HL-60/S4 treated with phorbol 12-myristate 13-acetate at 8.2 ng/mL for 4 days and 3 days (cell line): Measurements from ENCODE around the gene DDO.

ENCODE experiments used
- in situ Hi-C: fragments of 300-500 bp; cut with MboI; formaldehyde crosslinking; loops from 2 replicates; pipeline ENCODE4 v1.15.0; 2022; ENCODE audit warnings: low sequenced_read_pairs

The DDO gene

GRCh38 chr6:110421749-110422443, 6.5 kb upstream of the DDO start:
- in situ Hi-C loops, result no loop called here

GRCh38 chr6:110419028-110419739, 3.8 kb upstream of the DDO start:
- in situ Hi-C loops, result no loop called here

DNA sequence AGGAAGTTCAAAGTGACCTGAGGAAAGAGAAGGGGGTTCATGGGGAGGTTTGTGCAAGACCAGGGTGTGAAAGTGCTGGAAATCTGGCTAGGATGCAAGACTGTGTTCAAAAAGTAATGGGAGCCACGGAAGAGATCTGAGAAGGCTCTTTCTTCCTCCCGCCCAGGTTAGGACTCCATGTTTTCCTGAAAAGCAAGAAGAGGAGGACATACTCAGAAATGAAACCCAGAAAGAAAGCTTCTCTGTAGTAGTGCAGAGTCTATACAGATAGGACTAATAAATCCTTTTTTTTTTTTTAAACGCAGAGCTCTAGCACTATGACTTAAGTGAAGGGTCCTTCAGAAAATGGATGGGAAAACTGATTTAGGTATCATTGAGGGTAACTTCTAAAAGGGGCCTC, 3.2 kb upstream of the DDO start:
- in situ Hi-C loops, result no loop called here

- in situ Hi-C loops, result no loop called here
Measured at GRCh38 chr6:110414669-110415068, 706 bp downstream of the DDO start.

- in situ Hi-C loops, result no loop called here
Measured at GRCh38 chr6:110412360-110412759, 3.0 kb downstream of the DDO start.

GRCh38 chr6:110410511-110410910, 4.9 kb downstream of the DDO start:
- in situ Hi-C loops, result no loop called here

GRCh38 chr6:110409794-110410193, 5.6 kb downstream of the DDO start:
- in situ Hi-C loops, result no loop called here

- in situ Hi-C loops, result no loop called here
Measured at GRCh38 chr6:110408901-110409300, 6.5 kb downstream of the DDO start.

DNA sequence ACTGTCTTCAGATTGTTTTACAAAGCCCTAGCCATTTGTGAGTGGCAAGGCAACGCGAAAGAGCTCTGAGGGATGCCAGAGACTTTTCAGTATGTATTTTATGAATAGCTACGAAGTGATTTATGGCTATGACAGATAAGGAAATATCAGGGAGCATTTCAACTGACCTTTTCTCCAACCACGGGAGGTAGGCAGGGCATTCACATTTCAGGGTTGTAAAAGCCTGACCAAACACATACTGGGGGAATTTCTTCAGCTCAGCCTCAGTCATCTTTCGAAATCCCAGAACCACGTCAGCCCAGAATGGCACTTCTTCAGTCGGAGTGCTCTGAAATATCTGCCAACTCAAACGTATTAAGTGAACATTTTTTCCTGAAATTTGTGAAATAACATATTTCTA, 10.8 kb downstream of the DDO start:
- in situ Hi-C loops, result no loop called here

DNA sequence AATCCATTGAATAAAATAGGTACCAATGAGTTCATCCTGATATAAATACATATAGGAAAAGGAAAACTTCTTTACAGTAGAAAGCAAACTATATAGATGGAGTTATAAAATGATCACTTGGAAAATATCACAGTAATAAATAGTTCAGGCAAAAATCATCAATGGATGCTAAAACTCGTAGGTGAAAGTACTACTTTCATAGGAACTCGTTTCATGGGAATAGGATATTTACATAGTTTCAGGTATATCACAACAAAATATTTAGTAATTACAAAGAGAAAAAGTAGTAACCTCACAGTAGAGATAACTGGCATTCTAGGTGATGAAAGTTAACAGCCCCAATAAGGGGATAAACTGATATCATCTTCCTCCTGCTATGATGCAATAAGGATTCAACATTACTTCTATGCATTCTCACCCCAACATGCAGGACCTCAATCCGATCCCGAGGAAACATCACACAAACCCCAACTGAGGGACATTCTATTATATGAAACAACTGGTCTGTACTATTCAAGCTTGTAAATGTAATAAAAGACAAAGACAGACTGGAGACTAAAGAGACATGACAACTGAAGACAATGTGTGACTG, 13.7 kb downstream of the DDO start:
- in situ Hi-C loops, result no loop called here

GRCh38 chr6:110400208-110400607, 15.2 kb downstream of the DDO start:
- in situ Hi-C loops, result no loop called here

GRCh38 chr6:110399219-110400071, 15.9 kb downstream of the DDO start:
- in situ Hi-C loops, result loop anchor here (25.0 kb wide), 2 partner anchors 337 to 687 kb away; no protein-coding TSS in a partner anchor

DNA sequence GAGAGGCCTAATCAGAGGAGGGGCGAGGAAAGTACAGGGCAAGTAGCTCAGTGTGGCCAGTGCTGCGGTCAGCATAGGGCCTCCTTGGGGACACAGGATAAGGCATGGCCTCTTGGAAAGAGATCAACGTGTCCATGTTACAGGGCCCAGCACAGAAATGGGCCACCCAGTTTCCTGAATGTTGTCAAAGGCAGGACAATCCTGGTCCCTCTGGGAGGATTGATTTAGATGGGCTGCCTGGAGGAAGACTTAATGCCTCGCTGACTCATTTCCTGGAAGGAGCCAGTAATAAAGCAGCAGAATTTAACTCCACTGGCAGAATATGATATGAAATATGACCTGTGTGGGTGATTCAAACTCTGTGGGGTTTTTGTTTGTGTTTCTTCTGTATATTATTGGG, 16.6 kb downstream of the DDO start:
- in situ Hi-C loops, result loop anchor here (25.0 kb wide), 2 partner anchors 336 to 686 kb away; no protein-coding TSS in a partner anchor

DNA sequence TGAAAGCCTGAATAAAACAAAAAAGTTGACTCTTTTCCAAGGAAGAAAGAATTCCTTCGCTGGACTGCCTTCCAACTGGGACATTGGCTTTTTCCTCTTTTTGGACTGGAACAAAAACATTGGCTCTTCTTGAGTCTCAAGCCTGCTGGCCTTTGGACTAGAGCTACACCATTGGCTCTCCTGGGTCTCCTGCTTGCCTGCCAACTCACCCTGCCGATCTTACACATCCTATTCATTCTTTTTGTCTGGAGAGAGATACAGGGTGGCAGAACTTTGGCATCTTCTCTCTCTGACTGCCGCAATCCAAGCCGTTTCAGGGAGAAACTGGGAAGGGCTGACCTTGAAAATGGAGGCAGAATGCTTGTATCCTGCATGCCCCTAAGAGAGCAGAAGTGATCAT, 20.2 kb downstream of the DDO start:
- in situ Hi-C loops, result loop anchor here (25.0 kb wide), 2 partner anchors 333 to 683 kb away; no protein-coding TSS in a partner anchor

GRCh38 chr6:110394409-110394808, 21.0 kb downstream of the DDO start:
- in situ Hi-C loops, result loop anchor here (25.0 kb wide), 2 partner anchors 332 to 682 kb away; no protein-coding TSS in a partner anchor

GRCh38 chr6:110392727-110393126, 22.6 kb downstream of the DDO start:
- in situ Hi-C loops, result loop anchor here (25.0 kb wide), 2 partner anchors 330 to 680 kb away; no protein-coding TSS in a partner anchor

- in situ Hi-C loops, result loop anchor here (25.0 kb wide), 2 partner anchors 328 to 678 kb away; no protein-coding TSS in a partner anchor
Measured at GRCh38 chr6:110390404-110390803, 25.0 kb downstream of the DDO start.

DNA sequence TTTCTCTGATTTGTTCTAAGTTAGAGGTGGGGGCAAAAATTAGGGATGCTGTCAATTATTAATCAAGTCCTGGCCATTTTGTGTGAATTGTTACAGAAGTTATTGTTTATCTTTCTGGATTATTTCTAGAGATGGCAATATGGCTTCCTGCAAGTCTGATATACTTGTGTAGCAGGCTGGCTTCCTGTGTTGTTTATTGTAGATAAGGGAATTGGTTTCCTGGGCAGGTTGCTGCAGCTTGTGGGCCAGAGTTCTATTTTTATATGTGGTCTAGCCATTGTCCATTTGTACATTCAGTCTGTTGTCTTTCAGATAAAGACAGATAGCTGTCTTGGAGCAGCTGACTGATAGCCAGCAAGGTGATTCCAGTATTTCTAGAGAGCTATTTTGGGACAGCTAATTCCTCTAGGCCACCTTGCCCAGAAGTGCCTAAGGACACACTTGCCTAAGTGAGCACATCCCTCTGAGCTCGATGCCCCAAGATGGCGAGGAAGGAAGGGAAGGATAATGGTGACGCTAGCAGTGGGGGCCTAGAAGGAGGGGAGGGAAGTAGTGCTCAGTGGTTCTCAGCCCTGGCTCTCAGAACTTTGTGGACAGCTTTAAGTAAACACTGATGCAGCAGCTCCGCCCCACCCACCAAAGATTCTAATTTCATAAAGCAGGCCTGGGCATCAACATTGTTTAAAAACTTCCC, 25.5 kb downstream of the DDO start:
- in situ Hi-C loops, result loop anchor here (25.0 kb wide), 2 partner anchors 328 to 678 kb away; no protein-coding TSS in a partner anchor

DNA sequence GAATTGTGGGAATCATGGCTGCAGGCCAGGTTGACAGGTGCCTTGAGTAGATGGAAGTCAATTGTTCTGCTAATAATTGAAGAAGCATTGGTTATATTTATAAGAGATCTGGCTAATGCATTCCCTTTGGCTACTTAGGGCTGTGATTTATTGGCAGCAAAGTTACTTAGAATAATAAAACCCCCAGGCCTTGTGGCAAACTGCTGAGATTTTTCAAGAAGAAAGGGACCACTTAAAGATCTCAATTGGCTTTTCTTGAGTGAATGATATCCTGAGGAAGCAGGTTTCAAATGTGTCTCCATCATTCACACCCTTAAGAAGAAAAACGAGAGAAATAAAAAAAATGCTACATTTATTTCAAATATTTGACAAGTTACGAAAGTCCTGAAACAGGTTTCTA, 27.4 kb downstream of the DDO start:
- in situ Hi-C loops, result loop anchor here (25.0 kb wide), 2 partner anchors 326 to 676 kb away; no protein-coding TSS in a partner anchor

DNA sequence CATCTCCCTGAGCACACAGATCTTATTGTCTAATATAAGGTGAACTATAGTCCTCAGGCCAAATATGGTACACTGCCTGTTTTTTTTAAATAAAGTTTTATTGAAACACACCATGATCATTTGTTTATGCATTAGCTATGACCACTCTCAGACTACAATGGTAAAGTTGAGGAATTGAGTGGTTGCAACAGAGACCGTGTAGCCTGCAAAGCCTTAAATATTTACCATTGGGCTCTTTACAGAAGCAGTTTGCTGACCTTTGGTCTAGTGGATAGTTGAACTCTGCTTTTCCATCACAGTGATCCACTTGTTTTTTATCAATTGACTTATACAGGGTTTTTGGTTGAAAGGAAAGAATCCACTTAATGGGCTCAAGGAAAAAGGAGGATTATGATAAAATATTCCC, 29.9 kb downstream of the DDO start:
- in situ Hi-C loops, result loop anchor here (25.0 kb wide), 2 partner anchors 323 to 673 kb away; no protein-coding TSS in a partner anchor
